Body of pancreas (tissue), 4 donors: ENCODE results near the gene DIAPH1. TPM values are rescaled to one million over a fixed set of nuclear protein-coding genes. Genes with fewer than 3 reads are reported as not detected.

Experiments
- ATAC-seq: fragments of 150-250 bp; one replicate; pipeline ENCODE4 v1.9.1; 2016
- DNase-seq, 4 donors: peaks; one replicate each; pipeline ENCODE4 v3.0.0-alpha.2; 2019
- H3K27ac ChIP-seq, 4 donors: fragments of 200-600 bp; sonication (generic); 1 replicate in 3 of 4; 2 replicates in 1 of 4; pipeline versions ENCODE4 v1.5.1 to v1.6.1; 2016 to 2019; ENCODE audit warnings: mild to moderate bottlenecking in 1 of 4, mixed read lengths in 1 of 4, moderate library complexity in 1 of 4
- H3K27me3 ChIP-seq, 2 donors: fragments of 200-600 bp; sonication (generic); one replicate each; pipeline ENCODE4 v1.6.0; 2016; ENCODE audit warnings: mild to moderate bottlenecking in 1 of 2
- H3K36me3 ChIP-seq, 2 donors: fragments of 200-600 bp; sonication (generic); replicated peaks in 1 of 2; 2 replicates each; pipeline ENCODE4 v1.5.1; 2016; ENCODE audit warnings: low read depth in 2 of 2; ENCODE audit not compliant: insufficient read depth in 1 of 2
- H3K4me1 ChIP-seq: fragments of 200-600 bp; sonication (generic); one replicate; pipeline ENCODE4 v1.6.0; 2016
- H3K4me3 ChIP-seq, 2 donors: fragments of 200-600 bp; sonication (generic); 1 replicate in 1 of 2; 2 replicates in 1 of 2; pipeline ENCODE4 v1.5.1; 2016 to 2019
- H3K9me3 ChIP-seq, 3 donors: fragments of 200-600 bp; sonication (generic); 1 replicate in 2 of 3; 2 replicates in 1 of 3; pipeline ENCODE4 v1.5.1; 2016
- POLR2A ChIP-seq, 3 donors: fragments of 450-650 bp; IDR thresholded peaks; one replicate each; pipeline ENCODE4 v1.6.1; 2016; ENCODE audit warnings: antibody characterized with exemption in 3 of 3, mild to moderate bottlenecking in 2 of 3
- WGBS, 2 donors: methylation state at CpG; one replicate each; pipeline ENCODE4 v1.1.5; 2017; 5-methylcytosine and 5-hydroxymethylcytosine counted together
- intact Hi-C: fragments of 100-400 bp; cut with DNase I; formaldehyde crosslinking; loops from one replicate; pipeline ENCODE4 v1.15.1; 2023
- total RNA-seq, 2 donors: library from RNA; depleted of rRNA; stranded (reverse); fragments of >200 nt; gene quantifications; one replicate each; pipeline ENCODE4 v1.1.0, GENCODE V29; 2016
- TF ChIP-seq, protein P1 (sequence below), 7 experiments: fragments of 450-650 bp in 4 of 7; fragments of 200-600 bp in 3 of 7; sonication (generic) in 3 of 7; IDR thresholded peaks; one replicate each; pipeline ENCODE4 v1.5.1; 2016 to 2019; ENCODE audit warnings: antibody characterized with exemption in 7 of 7

DIAPH1 gene
- total RNA-seq, 2 donors from 2014 or later = 28.3 to 47.0 TPM

GRCh38 chr5:141637767-141638419 is 19.1 kb upstream of the DIAPH1 start:
- Histone ChIP-seq H3K4me3 (peak overlapping the region; percentile 67 to 95), H3K27me3 (no peaks in the 10 kb centered on the region), H3K9me3 (no peaks in the 10 kb centered on the region), H3K4me1 (peaks cover 29% of the 10 kb centered on the region), H3K36me3 (no peaks in the 10 kb centered on the region), H3K27ac (peak overlapping the region in 3 of 4 donors; percentile 67 to 78 (median 70))
- intact Hi-C loops = no loop called here
- peak; percentile 62 to 68 (median 64) for DNase-seq
- peak; percentile 22 for ATAC-seq
- TF ChIP-seq, protein P1, sequence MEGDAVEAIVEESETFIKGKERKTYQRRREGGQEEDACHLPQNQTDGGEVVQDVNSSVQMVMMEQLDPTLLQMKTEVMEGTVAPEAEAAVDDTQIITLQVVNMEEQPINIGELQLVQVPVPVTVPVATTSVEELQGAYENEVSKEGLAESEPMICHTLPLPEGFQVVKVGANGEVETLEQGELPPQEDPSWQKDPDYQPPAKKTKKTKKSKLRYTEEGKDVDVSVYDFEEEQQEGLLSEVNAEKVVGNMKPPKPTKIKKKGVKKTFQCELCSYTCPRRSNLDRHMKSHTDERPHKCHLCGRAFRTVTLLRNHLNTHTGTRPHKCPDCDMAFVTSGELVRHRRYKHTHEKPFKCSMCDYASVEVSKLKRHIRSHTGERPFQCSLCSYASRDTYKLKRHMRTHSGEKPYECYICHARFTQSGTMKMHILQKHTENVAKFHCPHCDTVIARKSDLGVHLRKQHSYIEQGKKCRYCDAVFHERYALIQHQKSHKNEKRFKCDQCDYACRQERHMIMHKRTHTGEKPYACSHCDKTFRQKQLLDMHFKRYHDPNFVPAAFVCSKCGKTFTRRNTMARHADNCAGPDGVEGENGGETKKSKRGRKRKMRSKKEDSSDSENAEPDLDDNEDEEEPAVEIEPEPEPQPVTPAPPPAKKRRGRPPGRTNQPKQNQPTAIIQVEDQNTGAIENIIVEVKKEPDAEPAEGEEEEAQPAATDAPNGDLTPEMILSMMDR (IDR thresholded peaks at IDR 0.05) = peak in 5 of 7 experiments; percentile 14 to 29 (median 24)
- no peak for TF ChIP-seq POLR2A (IDR thresholded peaks at IDR 0.05)
- WGBS, 2 donors = 10 to 11% methylated on average over 31 to 39 of the region's 40 CpGs

GRCh38 chr5:141637123-141637766 is 18.4 kb upstream of the DIAPH1 start:
- WGBS, 2 donors = 0% methylated on average over 19 to 47 of the region's 63 CpGs
- peak; percentile 30 for ATAC-seq
- no peaks in the 10 kb centered on the region for H3K9me3 ChIP-seq
- H3K4me3 ChIP-seq = peak overlapping the region; percentile 67 to 95
- TF ChIP-seq POLR2A (IDR thresholded peaks at IDR 0.05) = no peak
- TF ChIP-seq, protein P1 (IDR thresholded peaks at IDR 0.05) = no peak
- no peaks in the 10 kb centered on the region for H3K27me3 ChIP-seq
- peaks cover 29% of the 10 kb centered on the region for H3K4me1 ChIP-seq
- H3K27ac ChIP-seq = peak overlapping the region; percentile 66 to 78 (median 68)
- H3K36me3 ChIP-seq = no peaks in the 10 kb centered on the region
- peak in 2 of 4 donors; percentile 29 to 36 for DNase-seq
- intact Hi-C loops = no loop called here

DNA sequence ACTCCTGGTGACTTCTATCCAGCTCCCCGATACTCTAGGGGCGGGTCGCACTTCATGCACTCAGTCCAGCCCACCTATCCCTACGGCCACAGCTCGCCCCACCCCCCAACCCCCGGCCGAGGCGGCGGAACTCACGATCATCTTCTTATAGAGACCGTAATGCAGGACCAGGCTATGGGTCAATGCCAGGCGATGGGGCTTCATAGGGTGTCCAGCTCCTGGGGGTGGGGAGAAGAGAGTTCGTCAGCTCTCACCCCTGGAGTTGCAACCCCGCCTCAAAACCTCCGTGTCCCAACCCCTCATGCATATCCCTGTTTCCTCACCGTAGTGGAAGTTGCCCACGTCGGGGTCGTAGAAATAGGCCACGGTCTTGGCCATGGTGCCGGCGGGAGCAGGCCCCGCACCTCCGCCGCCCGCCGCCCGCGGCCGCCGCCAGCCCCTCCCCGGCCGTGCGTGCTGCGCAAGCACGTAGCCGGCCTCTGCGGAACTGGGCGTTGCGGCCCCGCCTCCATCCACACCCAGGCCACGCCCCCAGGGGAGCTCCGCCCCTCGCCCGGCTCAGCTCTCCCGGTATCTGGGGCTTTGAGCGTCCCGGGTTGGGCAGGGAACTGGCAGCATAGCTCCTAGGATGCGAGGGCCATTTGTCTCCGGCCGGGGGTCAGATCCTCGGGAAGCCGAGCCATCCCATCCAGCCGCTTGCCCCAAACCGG is 17.8 kb upstream of the DIAPH1 start, which contains the start of the genes HDAC3 and RELL2:
Gene HDAC3, minus strand, starts transcription at position 437 of the 710 bp plus-strand sequence. Its CDS starts 59 bp downstream, at position 378.
Gene RELL2, plus strand, starts transcription at position 585 of the 710 bp plus-strand sequence. CDS start 1,229 bp downstream, outside the sequence.
- Histone ChIP-seq H3K4me3 (peak within 1 kb of the TSS; percentile 67 to 95), H3K27ac (peak within 1 kb of the TSS; percentile 66 to 78 (median 68)), H3K36me3 (no peaks in the 10 kb centered on the region), H3K27me3 (no peaks in the 10 kb centered on the region), H3K9me3 (no peaks in the 10 kb centered on the region), H3K4me1 (peaks cover 29% of the 10 kb centered on the region)
- DNase-seq = peak; percentile 94 to 96 (median 96)
- TF ChIP-seq POLR2A (IDR thresholded peaks at IDR 0.05) = peak; percentile 62 to 82 (median 78)
- TF ChIP-seq, protein P1 (IDR thresholded peaks at IDR 0.05) = peak in 1 of 7 experiments; percentile 11
- 0 to 1% methylated on average over 7 to 40 of the region's 55 CpGs for WGBS, 2 donors
- ATAC-seq = peak; percentile 97
- intact Hi-C loops = no loop called here

DNA sequence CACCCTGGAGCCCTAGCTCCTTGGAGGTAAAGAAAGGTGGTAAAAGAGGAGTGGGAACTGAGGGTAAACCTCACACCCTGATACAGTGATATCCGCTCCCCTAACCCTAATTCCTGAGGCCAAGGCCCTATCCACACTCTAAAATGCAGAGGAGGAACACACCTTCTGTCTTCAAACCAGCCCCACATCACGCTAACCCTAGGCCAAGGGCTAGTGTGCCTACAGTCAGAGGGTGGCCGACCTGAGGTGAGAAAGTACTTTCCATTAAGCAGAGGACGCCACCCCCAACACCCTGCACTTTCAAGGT is 17.3 kb upstream of the DIAPH1 start:
- DNase-seq (no peak), ATAC-seq (no peak)
- peaks cover 30% of the 10 kb centered on the region for H3K4me1 ChIP-seq
- no peak for TF ChIP-seq POLR2A (IDR thresholded peaks at IDR 0.05)
- TF ChIP-seq, protein P1 (IDR thresholded peaks at IDR 0.05) = no peak
- H3K27me3 ChIP-seq = no peaks in the 10 kb centered on the region
- H3K9me3 ChIP-seq = no peaks in the 10 kb centered on the region
- WGBS, 2 donors = 3 to 5% methylated on average over 4 of the region's 4 CpGs
- H3K4me3 ChIP-seq = peak overlapping the region; percentile 67 to 95
- no peaks in the 10 kb centered on the region for H3K36me3 ChIP-seq
- intact Hi-C loops = no loop called here
- peak overlapping the region; percentile 66 to 78 (median 68) for H3K27ac ChIP-seq
